Measurements from ENCODE around the gene PARD3. TPM values are rescaled to one million over a fixed set of nuclear protein-coding genes. Genes with fewer than 3 reads are reported as not detected.

Gene PARD3
- total and polyA plus RNA-seq, 7 donors, result 20.2 to 84.4 (median 53.4) TPM

GRCh38 chr10:34125702-34126101 is 689.4 kb downstream of the PARD3 start:
- 66 to 74% (median 70%) methylated on average over 5 of the region's 5 CpGs for WGBS, 3 donors
- intact Hi-C loops (cut with DNase I), result no loop called here
- TF ChIP-seq CTCF (IDR thresholded peaks at IDR 0.05), result no peak
- peaks cover 3% of the 10 kb centered on the region for H3K4me1 ChIP-seq
- no peak for ATAC-seq
- no peak for DNase-seq
- no peak overlapping the region for H3K4me3 ChIP-seq
- no peak overlapping the region for H3K27ac ChIP-seq
- no peaks in the 10 kb centered on the region for H3K9me3 ChIP-seq
- H3K36me3 ChIP-seq (ENCODE audit: insufficient read depth in 1 of 2, low read depth in 1 of 2), result peaks cover 0 to 6% of the 10 kb centered on the region in 2 donors
- H3K27me3 ChIP-seq (ENCODE audit: insufficient read depth in 3 of 3, low read length in 2 of 3), result peaks cover 0 to 2% (median 0%) of the 10 kb centered on the region in 3 donors

GRCh38 chr10:34124522-34125035 is 690.5 kb downstream of the PARD3 start:
- intact Hi-C loops (cut with DNase I), result no loop called here
- H3K27me3 ChIP-seq (ENCODE audit: insufficient read depth in 3 of 3, low read length in 2 of 3), result peaks cover 0 to 2% (median 0%) of the 10 kb centered on the region in 3 donors
- TF ChIP-seq CTCF (IDR thresholded peaks at IDR 0.05), result no peak
- ATAC-seq (peak; percentile 80 to 98 (median 92)), DNase-seq (peak in 1 of 2 donors; percentile 21)
- peaks cover 0 to 4% of the 10 kb centered on the region in 2 donors for H3K36me3 ChIP-seq (ENCODE audit: insufficient read depth in 1 of 2, low read depth in 1 of 2)
- no peak overlapping the region for H3K27ac ChIP-seq
- no peaks in the 10 kb centered on the region for H3K9me3 ChIP-seq
- no peak overlapping the region for H3K4me3 ChIP-seq
- 83 to 88% (median 86%) methylated on average over 6 of the region's 6 CpGs for WGBS, 3 donors
- H3K4me1 ChIP-seq, result peaks cover 3% of the 10 kb centered on the region

- ATAC-seq (no peak), DNase-seq (no peak)
- peaks cover 3% of the 10 kb centered on the region for H3K4me1 ChIP-seq
- intact Hi-C loops (cut with DNase I), result no loop called here
- no peaks in the 10 kb centered on the region for H3K9me3 ChIP-seq
- no peak overlapping the region for H3K4me3 ChIP-seq
- 66 to 69% (median 69%) methylated on average over 7 of the region's 7 CpGs for WGBS, 3 donors
- no peak overlapping the region for H3K27ac ChIP-seq
- peaks cover 0 to 2% (median 0%) of the 10 kb centered on the region in 3 donors for H3K27me3 ChIP-seq (ENCODE audit: insufficient read depth in 3 of 3, low read length in 2 of 3)
- no peak for TF ChIP-seq CTCF (IDR thresholded peaks at IDR 0.05)
- peaks cover 0 to 5% of the 10 kb centered on the region in 2 donors for H3K36me3 ChIP-seq (ENCODE audit: insufficient read depth in 1 of 2, low read depth in 1 of 2)
Observed at GRCh38 chr10:34121781-34122622, 693.1 kb downstream of the PARD3 start.

- H3K9me3 ChIP-seq, result no peaks in the 10 kb centered on the region
- H3K36me3 ChIP-seq (ENCODE audit: insufficient read depth in 1 of 2, low read depth in 1 of 2), result peaks cover 0 to 5% of the 10 kb centered on the region in 2 donors
- peaks cover 8% of the 10 kb centered on the region for H3K4me1 ChIP-seq
- no peak for TF ChIP-seq CTCF (IDR thresholded peaks at IDR 0.05)
- no peak overlapping the region for H3K4me3 ChIP-seq
- WGBS, 3 donors, result 94 to 97% (median 96%) methylated on average over 7 of the region's 7 CpGs
- H3K27ac ChIP-seq, result no peak overlapping the region
- DNase-seq (no peak), ATAC-seq (no peak)
- intact Hi-C loops (cut with DNase I), result no loop called here
- peaks cover 0 to 2% (median 0%) of the 10 kb centered on the region in 3 donors for H3K27me3 ChIP-seq (ENCODE audit: insufficient read depth in 3 of 3, low read length in 2 of 3)
Observed at GRCh38 chr10:34121125-34121753, 693.9 kb downstream of the PARD3 start.
